HCT116 (cell line): ENCODE results near the gene ARHGEF37.

ENCODE experiments used
- ATF3 ChIP-seq: IDR thresholded peaks from 2 replicates; pipeline ENCODE4 v1.6.1; 2012
- CTCF ChIP-seq, 3 experiments: fragments of 200-600 bp in 1 of 3; sonication (generic) in 1 of 3; IDR thresholded peaks in 2 of 3; conservative IDR thresholded peaks in 1 of 3; 2 replicates each; pipeline ENCODE4 v1.5.1; 2012 to 2017; ENCODE audit warnings: low read depth in 2 of 3, low read length in 2 of 3, antibody characterized with exemption in 1 of 3, borderline replicate concordance in 1 of 3, control low read depth in 1 of 3, mild to moderate bottlenecking in 1 of 3, mixed read lengths in 1 of 3, mixed run types in 1 of 3, moderate library complexity in 1 of 3; ENCODE audit not compliant: insufficient read depth in 1 of 3
- EGR1 ChIP-seq: IDR thresholded peaks from 2 replicates; pipeline ENCODE4 v1.6.1; 2012; ENCODE audit warnings: low read depth
- EZH2phosphoT487 ChIP-seq: fragments of 200-600 bp; IDR thresholded peaks from 2 replicates; pipeline ENCODE4 v1.6.1; 2018; ENCODE audit warnings: antibody characterized with exemption, borderline replicate concordance
- FOSL1 ChIP-seq: IDR thresholded peaks from 2 replicates; pipeline ENCODE4 v1.6.1; 2012; ENCODE audit warnings: low read depth
- MAX ChIP-seq: IDR thresholded peaks from 2 replicates; pipeline ENCODE4 v1.6.1; 2012
- POLR2A ChIP-seq: IDR thresholded peaks from 2 replicates; pipeline ENCODE4 v1.7.0; 2011; ENCODE audit warnings: borderline replicate concordance; ENCODE audit not compliant: insufficient read depth, insufficient read length; ENCODE audit errors: extremely low read depth
- POLR2AphosphoS5 ChIP-seq: IDR thresholded peaks from 2 replicates; pipeline ENCODE4 v1.6.1; 2011; ENCODE audit warnings: mild to moderate bottlenecking, low read depth, low read length, moderate library complexity
- RAD21 ChIP-seq: IDR thresholded peaks from 2 replicates; pipeline ENCODE4 v1.6.1; 2012; ENCODE audit warnings: low read depth, mild to moderate bottlenecking
- REST ChIP-seq: IDR thresholded peaks from 2 replicates; pipeline ENCODE4 v1.6.1; 2012; ENCODE audit warnings: low read depth
- SRF ChIP-seq: IDR thresholded peaks from 2 replicates; pipeline ENCODE4 v1.6.1; 2012; ENCODE audit warnings: low read depth
- ZBTB33 ChIP-seq: IDR thresholded peaks from 2 replicates; pipeline ENCODE4 v1.6.1; 2011; ENCODE audit warnings: mild to moderate bottlenecking, low read length, moderate library complexity; ENCODE audit not compliant: insufficient replicate concordance; ENCODE audit errors: extremely low read depth
- ZFX ChIP-seq: fragments of 450-650 bp; IDR thresholded peaks from 2 replicates; pipeline ENCODE4 v1.6.1; 2017

GRCh38 chr5:149594206-149594895 is 13.1 kb downstream of the ARHGEF37 start:
- no peak for TF ChIP-seq ZBTB33
- no peak for TF ChIP-seq POLR2A
- no peak for TF ChIP-seq CTCF (IDR thresholded peaks at IDR 0.05 in 2 of 3, conservative IDR thresholded peaks at IDR 0.05 in 1 of 3; ENCODE audit: borderline replicate concordance in 1 of 3, insufficient read depth in 1 of 3, low read depth in 2 of 3, low read length in 2 of 3)
- TF ChIP-seq EGR1, result no peak
- no peak for TF ChIP-seq SRF
- TF ChIP-seq ZFX, result no peak
- TF ChIP-seq POLR2AphosphoS5, result no peak
- TF ChIP-seq RAD21, result no peak
- TF ChIP-seq MAX, result no peak
- TF ChIP-seq EZH2phosphoT487, result no peak
- TF ChIP-seq REST, result no peak
- TF ChIP-seq FOSL1, result no peak
- TF ChIP-seq ATF3, result no peak
